ENCODE data around the gene SAMD4A. TPM values are rescaled to one million over a fixed set of nuclear protein-coding genes. Genes with fewer than 3 reads are reported as not detected.
A peak's percentile ranks its signal among the peaks of the same experiment; 100 is the strongest.

Gene SAMD4A
- total RNA-seq, 6 experiments from 2014 or later = 33.8 to 53.7 (median 41.0) TPM

- Mint-ChIP-seq H3K27me3 (ENCODE audit: insufficient read depth) (no peaks in the 10 kb centered on the region), H3K27ac (no peak overlapping the region), H3K4me3 (no peak overlapping the region), H3K9me3 (no peaks in the 10 kb centered on the region), H3K36me3 (ENCODE audit: low read depth) (no peaks in the 10 kb centered on the region; the same call in 1 of the 2 replicates), H3K4me1 (ENCODE audit: low read depth) (peaks cover 57% of the 10 kb centered on the region)
- no peak for DNase-seq
- no peak for TF ChIP-seq CTCF (IDR thresholded peaks at IDR 0.05)
These were observed 157.2 kb downstream of the SAMD4A start for GRCh38 chr14:54724123-54724522.

GRCh38 chr14:54724676-54725325 lies 157.9 kb downstream of the SAMD4A start:
- Mint-ChIP-seq H3K27me3 (ENCODE audit: insufficient read depth) (no peaks in the 10 kb centered on the region), H3K27ac (no peak overlapping the region), H3K9me3 (no peaks in the 10 kb centered on the region), H3K36me3 (ENCODE audit: low read depth) (no peaks in the 10 kb centered on the region; the same call in 1 of the 2 replicates), H3K4me3 (no peak overlapping the region), H3K4me1 (ENCODE audit: low read depth) (peaks cover 57% of the 10 kb centered on the region)
- no peak for DNase-seq
- no peak for TF ChIP-seq CTCF (IDR thresholded peaks at IDR 0.05)

- no peak for TF ChIP-seq CTCF (IDR thresholded peaks at IDR 0.05)
- H3K4me1 Mint-ChIP-seq (ENCODE audit: low read depth) = peaks cover 60% of the 10 kb centered on the region
- no peaks in the 10 kb centered on the region; the same call in 1 of the 2 replicates for H3K36me3 Mint-ChIP-seq (ENCODE audit: low read depth)
- DNase-seq = no peak
- H3K9me3 Mint-ChIP-seq = no peaks in the 10 kb centered on the region
- H3K27ac Mint-ChIP-seq = no peak overlapping the region
- H3K27me3 Mint-ChIP-seq (ENCODE audit: insufficient read depth) = no peaks in the 10 kb centered on the region
- H3K4me3 Mint-ChIP-seq = no peak overlapping the region
These were observed 159.1 kb downstream of the SAMD4A start for GRCh38 chr14:54725998-54726397.

- H3K36me3 Mint-ChIP-seq (ENCODE audit: low read depth) = no peaks in the 10 kb centered on the region; the same call in 1 of the 2 replicates
- H3K27ac Mint-ChIP-seq = peak overlapping the region; percentile 45
- peak; percentile 6 for DNase-seq
- no peaks in the 10 kb centered on the region for H3K9me3 Mint-ChIP-seq
- no peak for TF ChIP-seq CTCF (IDR thresholded peaks at IDR 0.05)
- H3K4me1 Mint-ChIP-seq (ENCODE audit: low read depth) = peaks cover 61% of the 10 kb centered on the region
- H3K4me3 Mint-ChIP-seq = peak overlapping the region; percentile 53
- no peaks in the 10 kb centered on the region for H3K27me3 Mint-ChIP-seq (ENCODE audit: insufficient read depth)
These were observed 161.0 kb downstream of the SAMD4A start for GRCh38 chr14:54727929-54728328.

GRCh38 chr14:54728700-54729527 lies 162.0 kb downstream of the SAMD4A start:
- Mint-ChIP-seq H3K36me3 (ENCODE audit: low read depth) (no peaks in the 10 kb centered on the region), H3K27ac (peak overlapping the region; percentile 45), H3K4me3 (peak overlapping the region; percentile 84; the same call in 1 of the 2 replicates), H3K9me3 (no peaks in the 10 kb centered on the region), H3K27me3 (ENCODE audit: insufficient read depth) (no peaks in the 10 kb centered on the region), H3K4me1 (ENCODE audit: low read depth) (peaks cover 64% of the 10 kb centered on the region)
- DNase-seq = no peak
- TF ChIP-seq CTCF (IDR thresholded peaks at IDR 0.05) = no peak
